Measurements from ENCODE around the gene TMEM11.

DNA sequence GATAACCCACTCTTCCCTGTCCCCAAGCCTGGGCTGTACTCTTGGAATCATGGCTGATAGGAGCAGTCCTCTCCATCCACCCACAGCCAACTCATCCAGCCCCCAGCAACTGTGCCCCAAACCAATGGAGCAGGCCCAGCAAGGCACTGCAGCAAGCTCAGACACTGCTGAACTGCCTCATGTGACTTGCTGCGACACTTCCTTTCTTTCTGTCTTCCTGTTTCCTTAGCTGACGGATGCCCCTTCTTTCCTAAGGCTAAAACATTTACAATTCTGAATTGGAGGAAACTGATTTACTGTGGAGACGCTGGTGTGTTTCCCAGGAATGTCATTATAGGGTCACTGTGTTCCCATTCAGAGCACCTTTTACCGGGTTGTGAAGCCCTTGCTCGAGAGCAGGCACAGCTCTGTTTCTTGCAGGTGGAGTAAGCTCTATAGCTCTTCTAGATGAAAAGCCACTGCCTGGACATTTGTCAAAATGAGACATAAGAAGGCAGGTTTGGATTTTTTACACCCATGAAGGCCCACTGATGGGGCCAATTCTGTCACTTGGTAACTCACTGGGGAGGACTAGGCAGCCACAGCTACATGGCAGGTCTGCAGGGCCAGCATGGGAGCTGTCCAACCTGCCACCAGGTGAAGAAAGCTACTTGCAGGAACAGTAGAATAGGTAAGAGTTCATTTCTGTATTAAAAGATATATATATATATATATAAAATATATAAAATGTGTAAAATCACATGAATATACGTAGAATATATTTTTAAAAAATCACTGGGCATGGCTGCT, 27.4 kb downstream of the TMEM11 start:
- TF ChIP-seq CTCF (conservative IDR thresholded peaks at IDR 0.05; ENCODE audit: low read depth, low read length) (no peak), RFX5 (IDR thresholded peaks at IDR 0.05; ENCODE audit: low read depth, low read length) (no peak), MAFK (IDR thresholded peaks at IDR 0.05; ENCODE audit: low read depth, low read length) (no peak), MAZ (IDR thresholded peaks at IDR 0.05; ENCODE audit: borderline replicate concordance, low read depth, low read length) (no peak), RAD21 (IDR thresholded peaks at IDR 0.05; ENCODE audit: low read length) (no peak), BHLHE40 (IDR thresholded peaks at IDR 0.05; ENCODE audit: low read depth, low read length) (no peak), MXI1 (IDR thresholded peaks at IDR 0.05; ENCODE audit: borderline replicate concordance, low read depth, low read length) (no peak)
- TF ChIP-seq, protein P1, sequence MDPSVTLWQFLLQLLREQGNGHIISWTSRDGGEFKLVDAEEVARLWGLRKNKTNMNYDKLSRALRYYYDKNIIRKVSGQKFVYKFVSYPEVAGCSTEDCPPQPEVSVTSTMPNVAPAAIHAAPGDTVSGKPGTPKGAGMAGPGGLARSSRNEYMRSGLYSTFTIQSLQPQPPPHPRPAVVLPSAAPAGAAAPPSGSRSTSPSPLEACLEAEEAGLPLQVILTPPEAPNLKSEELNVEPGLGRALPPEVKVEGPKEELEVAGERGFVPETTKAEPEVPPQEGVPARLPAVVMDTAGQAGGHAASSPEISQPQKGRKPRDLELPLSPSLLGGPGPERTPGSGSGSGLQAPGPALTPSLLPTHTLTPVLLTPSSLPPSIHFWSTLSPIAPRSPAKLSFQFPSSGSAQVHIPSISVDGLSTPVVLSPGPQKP (IDR thresholded peaks at IDR 0.05; ENCODE audit: borderline replicate concordance, low read depth, low read length), result no peak

Measured in IMR-90 (cell line).